GM23338 (cell line): ENCODE data around the gene RNF220. TPM values are rescaled to one million over a fixed set of nuclear protein-coding genes. Genes with fewer than 3 reads are reported as not detected.

Experiments
- ATAC-seq: fragments of 200-7000 bp; cut with Tn5 transposase; 3 replicates; pipeline ENCODE4 v1.9.1; 2020
- DNase-seq: peaks from one replicate; pipeline ENCODE4 v3.0.0-alpha.2; 2015; ENCODE audit warnings: low spot score
- H2AFZ ChIP-seq: fragments of 200-600 bp; sonication (generic); 2 replicates; pipeline ENCODE4 v1.8.0; 2016; ENCODE audit warnings: antibody characterized with exemption, mild to moderate bottlenecking, moderate library complexity
- H3F3A ChIP-seq: fragments of 200-600 bp; sonication (generic); replicated peaks from 2 replicates; pipeline ENCODE4 v1.8.0; 2017; ENCODE audit warnings: antibody characterized with exemption, mixed run types, low read depth
- H3K27ac ChIP-seq: fragments of 200-600 bp; sonication (generic); 2 replicates; pipeline ENCODE4 v1.6.1; 2016; ENCODE audit warnings: low read depth
- H3K27me3 ChIP-seq: fragments of 200-600 bp; sonication (generic); 2 replicates; pipeline ENCODE4 v1.8.0; 2016; ENCODE audit warnings: mild to moderate bottlenecking, mixed run types, moderate library complexity; ENCODE audit not compliant: insufficient read depth
- H3K36me3 ChIP-seq: fragments of 200-600 bp; sonication (generic); 2 replicates; pipeline ENCODE4 v1.8.0; 2016; ENCODE audit warnings: mild to moderate bottlenecking; ENCODE audit not compliant: insufficient read depth
- H3K4me1 ChIP-seq: fragments of 200-600 bp; sonication (generic); 2 replicates; pipeline ENCODE4 v1.8.0; 2016; ENCODE audit warnings: mild to moderate bottlenecking, moderate library complexity; ENCODE audit not compliant: insufficient read depth
- H3K4me2 ChIP-seq: fragments of 200-600 bp; sonication (generic); 2 replicates; pipeline ENCODE4 v1.7.1; 2017; ENCODE audit warnings: mixed run types
- H3K4me3 ChIP-seq: fragments of 200-600 bp; sonication (generic); 2 replicates; pipeline ENCODE4 v1.6.1; 2016; ENCODE audit warnings: mixed run types
- H3K79me2 ChIP-seq: fragments of 200-600 bp; sonication (generic); replicated peaks from 2 replicates; pipeline ENCODE4 v1.8.0; 2017; ENCODE audit warnings: mild to moderate bottlenecking; ENCODE audit not compliant: insufficient read depth
- H3K9me2 ChIP-seq: fragments of 200-600 bp; sonication (generic); 2 replicates; pipeline ENCODE4 v1.8.0; 2017; ENCODE audit not compliant: insufficient read depth
- H4K20me1 ChIP-seq: fragments of 200-600 bp; sonication (generic); replicated peaks from 2 replicates; pipeline ENCODE4 v1.8.0; 2017; ENCODE audit warnings: mild to moderate bottlenecking; ENCODE audit not compliant: insufficient read depth
- H3K27ac Mint-ChIP-seq: 2 replicates; pipeline ENCODE4 v1.8.0; 2020; ENCODE audit warnings: inconsistent platforms, mild to moderate bottlenecking, moderate library complexity, mixed read lengths
- H3K27me3 Mint-ChIP-seq: 3 replicates; pipeline ENCODE4 v1.8.0; 2022; ENCODE audit warnings: low read depth, mild to moderate bottlenecking, moderate library complexity, mixed read lengths, inconsistent platforms; ENCODE audit not compliant: insufficient read depth, poor library complexity
- H3K36me3 Mint-ChIP-seq: 3 replicates; pipeline ENCODE4 v1.8.0; 2021; ENCODE audit warnings: low read depth, mild to moderate bottlenecking, inconsistent platforms, moderate library complexity, mixed read lengths
- H3K4me1 Mint-ChIP-seq: 3 replicates; pipeline ENCODE4 v1.8.0; 2020; ENCODE audit warnings: mild to moderate bottlenecking, inconsistent platforms, mixed read lengths
- H3K4me3 Mint-ChIP-seq: 3 replicates; pipeline ENCODE4 v1.8.0; 2021; ENCODE audit warnings: moderate library complexity, mild to moderate bottlenecking, inconsistent platforms, mixed read lengths
- H3K9me3 Mint-ChIP-seq: 3 replicates; pipeline ENCODE4 v1.8.0; 2020; ENCODE audit warnings: moderate library complexity, mild to moderate bottlenecking, inconsistent platforms, mixed read lengths
- ETS1 ChIP-seq: IDR thresholded peaks from 2 replicates; pipeline ENCODE4 v1.6.1; 2016; ENCODE audit warnings: antibody characterized with exemption
- polyA plus RNA-seq: library from polyadenylated mRNA; unstranded; fragments of >200 nt; fragmentation: Nextera tagmentation; extraction: Ambion mirVana; gene quantifications from 2 replicates; pipeline ENCODE4 v1.2.1, GENCODE V29; 2016
- total RNA-seq: library from RNA; depleted of rRNA; stranded (reverse); fragments of >200 nt; shearing (Covaris generic); gene quantifications from 2 replicates; pipeline ENCODE4 v1.2.3, GENCODE V29; 2014
- TF ChIP-seq, protein P1 (sequence below): fragments of 250-450 bp; sonication (Bioruptor Pico); IDR thresholded peaks from 2 replicates; pipeline ENCODE4 v1.5.0; 2020; ENCODE audit warnings: mild to moderate bottlenecking, moderate library complexity

RNF220 gene
- total and polyA plus RNA-seq, 2 experiments from 2014 or later, result 72.8 to 168 TPM

DNA sequence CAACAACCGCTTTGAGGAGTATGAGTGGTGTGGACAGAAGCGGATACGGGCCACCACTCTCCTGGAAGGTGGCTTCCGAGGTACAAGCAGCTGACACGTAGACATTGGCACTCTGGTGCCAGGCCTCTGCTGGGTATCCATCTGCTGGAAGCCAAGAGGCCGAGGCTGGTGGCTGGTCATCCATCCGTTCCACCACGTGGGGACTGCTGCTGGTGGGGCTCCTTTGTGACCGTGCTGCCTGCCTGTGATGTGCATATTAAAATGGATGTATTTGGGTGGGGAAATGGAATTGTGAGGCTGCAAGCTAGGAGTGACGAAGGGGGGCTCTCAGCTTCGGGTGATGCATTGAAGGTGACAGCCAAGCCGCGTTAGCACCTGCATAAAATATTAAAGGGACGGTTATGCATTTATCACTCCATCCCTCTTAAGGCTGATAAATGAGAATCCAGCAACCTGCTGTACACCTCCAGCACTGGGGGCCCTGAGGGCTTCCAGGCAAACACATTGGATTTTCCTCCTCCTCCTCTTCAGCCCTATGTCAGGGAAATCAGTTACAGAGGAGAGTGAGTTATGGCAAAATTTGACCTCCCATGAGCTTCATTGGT is 231.1 kb downstream of the RNF220 start (continued):
- TF ChIP-seq, protein P1, sequence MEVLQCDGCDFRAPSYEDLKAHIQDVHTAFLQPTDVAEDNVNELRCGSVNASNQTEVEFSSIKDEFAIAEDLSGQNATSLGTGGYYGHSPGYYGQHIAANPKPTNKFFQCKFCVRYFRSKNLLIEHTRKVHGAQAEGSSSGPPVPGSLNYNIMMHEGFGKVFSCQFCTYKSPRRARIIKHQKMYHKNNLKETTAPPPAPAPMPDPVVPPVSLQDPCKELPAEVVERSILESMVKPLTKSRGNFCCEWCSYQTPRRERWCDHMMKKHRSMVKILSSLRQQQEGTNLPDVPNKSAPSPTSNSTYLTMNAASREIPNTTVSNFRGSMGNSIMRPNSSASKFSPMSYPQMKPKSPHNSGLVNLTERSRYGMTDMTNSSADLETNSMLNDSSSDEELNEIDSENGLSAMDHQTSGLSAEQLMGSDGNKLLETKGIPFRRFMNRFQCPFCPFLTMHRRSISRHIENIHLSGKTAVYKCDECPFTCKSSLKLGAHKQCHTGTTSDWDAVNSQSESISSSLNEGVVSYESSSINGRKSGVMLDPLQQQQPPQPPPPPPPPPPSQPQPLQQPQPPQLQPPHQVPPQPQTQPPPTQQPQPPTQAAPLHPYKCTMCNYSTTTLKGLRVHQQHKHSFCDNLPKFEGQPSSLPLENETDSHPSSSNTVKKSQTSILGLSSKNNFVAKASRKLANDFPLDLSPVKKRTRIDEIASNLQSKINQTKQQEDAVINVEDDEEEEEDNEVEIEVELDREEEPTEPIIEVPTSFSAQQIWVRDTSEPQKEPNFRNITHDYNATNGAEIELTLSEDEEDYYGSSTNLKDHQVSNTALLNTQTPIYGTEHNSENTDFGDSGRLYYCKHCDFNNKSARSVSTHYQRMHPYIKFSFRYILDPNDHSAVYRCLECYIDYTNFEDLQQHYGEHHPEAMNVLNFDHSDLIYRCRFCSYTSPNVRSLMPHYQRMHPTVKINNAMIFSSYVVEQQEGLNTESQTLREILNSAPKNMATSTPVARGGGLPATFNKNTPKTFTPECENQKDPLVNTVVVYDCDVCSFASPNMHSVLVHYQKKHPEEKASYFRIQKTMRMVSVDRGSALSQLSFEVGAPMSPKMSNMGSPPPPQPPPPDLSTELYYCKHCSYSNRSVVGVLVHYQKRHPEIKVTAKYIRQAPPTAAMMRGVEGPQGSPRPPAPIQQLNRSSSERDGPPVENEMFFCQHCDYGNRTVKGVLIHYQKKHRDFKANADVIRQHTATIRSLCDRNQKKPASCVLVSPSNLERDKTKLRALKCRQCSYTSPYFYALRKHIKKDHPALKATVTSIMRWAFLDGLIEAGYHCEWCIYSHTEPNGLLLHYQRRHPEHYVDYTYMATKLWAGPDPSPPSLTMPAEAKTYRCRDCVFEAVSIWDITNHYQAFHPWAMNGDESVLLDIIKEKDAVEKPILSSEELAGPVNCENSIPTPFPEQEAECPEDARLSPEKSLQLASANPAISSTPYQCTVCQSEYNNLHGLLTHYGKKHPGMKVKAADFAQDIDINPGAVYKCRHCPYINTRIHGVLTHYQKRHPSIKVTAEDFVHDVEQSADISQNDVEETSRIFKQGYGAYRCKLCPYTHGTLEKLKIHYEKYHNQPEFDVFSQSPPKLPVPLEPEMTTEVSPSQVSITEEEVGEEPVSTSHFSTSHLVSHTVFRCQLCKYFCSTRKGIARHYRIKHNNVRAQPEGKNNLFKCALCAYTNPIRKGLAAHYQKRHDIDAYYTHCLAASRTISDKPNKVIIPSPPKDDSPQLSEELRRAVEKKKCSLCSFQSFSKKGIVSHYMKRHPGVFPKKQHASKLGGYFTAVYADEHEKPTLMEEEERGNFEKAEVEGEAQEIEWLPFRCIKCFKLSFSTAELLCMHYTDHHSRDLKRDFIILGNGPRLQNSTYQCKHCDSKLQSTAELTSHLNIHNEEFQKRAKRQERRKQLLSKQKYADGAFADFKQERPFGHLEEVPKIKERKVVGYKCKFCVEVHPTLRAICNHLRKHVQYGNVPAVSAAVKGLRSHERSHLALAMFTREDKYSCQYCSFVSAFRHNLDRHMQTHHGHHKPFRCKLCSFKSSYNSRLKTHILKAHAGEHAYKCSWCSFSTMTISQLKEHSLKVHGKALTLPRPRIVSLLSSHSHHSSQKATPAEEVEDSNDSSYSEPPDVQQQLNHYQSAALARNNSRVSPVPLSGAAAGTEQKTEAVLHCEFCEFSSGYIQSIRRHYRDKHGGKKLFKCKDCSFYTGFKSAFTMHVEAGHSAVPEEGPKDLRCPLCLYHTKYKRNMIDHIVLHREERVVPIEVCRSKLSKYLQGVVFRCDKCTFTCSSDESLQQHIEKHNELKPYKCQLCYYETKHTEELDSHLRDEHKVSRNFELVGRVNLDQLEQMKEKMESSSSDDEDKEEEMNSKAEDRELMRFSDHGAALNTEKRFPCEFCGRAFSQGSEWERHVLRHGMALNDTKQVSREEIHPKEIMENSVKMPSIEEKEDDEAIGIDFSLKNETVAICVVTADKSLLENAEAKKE (CRISPR knock-in tag), result no peak

DNA sequence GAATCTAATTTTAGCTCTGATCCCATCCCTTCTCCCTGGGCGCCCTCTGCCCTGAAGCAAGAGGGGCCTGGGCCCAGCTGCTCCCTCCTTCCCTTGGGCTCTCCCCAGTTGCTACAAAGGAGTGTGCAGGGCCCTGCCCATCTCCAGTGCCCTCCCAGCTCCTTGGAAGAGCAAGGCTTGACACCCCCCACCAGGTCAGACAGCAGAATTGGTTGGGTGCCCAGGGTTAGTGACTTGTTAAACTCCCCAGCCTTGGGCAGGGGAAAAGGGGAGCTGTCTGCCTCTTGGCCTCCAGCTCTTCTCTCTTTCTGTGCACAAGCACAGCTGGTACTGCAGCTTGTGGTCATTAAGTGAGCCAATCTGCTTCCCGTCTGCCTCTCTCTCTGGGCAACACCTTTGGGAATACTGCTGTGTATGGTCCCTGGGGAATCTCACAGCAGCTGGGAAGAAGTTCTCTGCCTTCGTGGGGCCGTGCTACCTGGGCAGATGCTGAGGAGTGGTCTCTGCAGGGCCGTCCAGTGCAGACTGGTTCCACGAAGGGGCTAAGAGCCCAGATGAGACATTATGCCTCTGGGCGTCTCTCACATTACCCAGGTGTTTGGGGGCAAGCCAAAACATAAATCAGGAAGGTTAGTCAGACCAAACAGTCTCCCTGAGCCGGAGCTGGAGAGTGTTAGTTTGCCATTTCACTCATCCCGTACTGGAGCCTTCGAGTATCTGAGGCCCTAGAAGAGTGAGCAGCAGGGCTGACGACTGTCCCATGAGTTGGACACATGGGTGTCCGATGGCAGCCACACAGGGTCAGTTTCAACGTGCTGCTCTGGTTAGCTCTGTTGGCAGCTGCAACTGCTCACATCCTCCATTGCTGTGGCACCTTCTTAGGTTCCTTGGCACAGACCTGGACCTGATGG is 231.9 kb downstream of the RNF220 start:
- Histone ChIP-seq H2AFZ (no peak overlapping the region), H3K4me1 (peaks cover 7% of the 10 kb centered on the region), H3K36me3 (peaks cover 24% of the 10 kb centered on the region), H3K27me3 (no peaks in the 10 kb centered on the region), H3K79me2 (peaks cover 25% of the 10 kb centered on the region), H3K9me2 (no peaks in the 10 kb centered on the region), H3K27ac (no peak overlapping the region), H3K4me3 (no peak overlapping the region), H3F3A (peaks cover 24% of the 10 kb centered on the region), H3K4me2 (no peak overlapping the region), H4K20me1 (peaks cover 22% of the 10 kb centered on the region)
- Mint-ChIP-seq H3K27ac (no peak overlapping the region), H3K4me1 (peaks cover 10% of the 10 kb centered on the region; the same call in 2 of the 3 replicates), H3K27me3 (peaks cover 4% of the 10 kb centered on the region), H3K4me3 (no peak overlapping the region), H3K36me3 (peaks cover 87% of the 10 kb centered on the region), H3K9me3 (no peaks in the 10 kb centered on the region)
- DNase-seq (no peak), ATAC-seq (no peak)
- no peak for TF ChIP-seq ETS1
- TF ChIP-seq, protein P1 (CRISPR knock-in tag), result no peak
